NCI-H2107 treated with DMSO at 0.1 percent for 48 hours (cell line): Measurements from ENCODE around the gene ZMIZ1.

Source experiments
- DNase-seq: peaks from one replicate; lab custom pipeline; 2025; ENCODE audit not compliant: unreplicated experiment; lab: John Stamatoyannopoulos, UW

ZMIZ1 gene

DNA sequence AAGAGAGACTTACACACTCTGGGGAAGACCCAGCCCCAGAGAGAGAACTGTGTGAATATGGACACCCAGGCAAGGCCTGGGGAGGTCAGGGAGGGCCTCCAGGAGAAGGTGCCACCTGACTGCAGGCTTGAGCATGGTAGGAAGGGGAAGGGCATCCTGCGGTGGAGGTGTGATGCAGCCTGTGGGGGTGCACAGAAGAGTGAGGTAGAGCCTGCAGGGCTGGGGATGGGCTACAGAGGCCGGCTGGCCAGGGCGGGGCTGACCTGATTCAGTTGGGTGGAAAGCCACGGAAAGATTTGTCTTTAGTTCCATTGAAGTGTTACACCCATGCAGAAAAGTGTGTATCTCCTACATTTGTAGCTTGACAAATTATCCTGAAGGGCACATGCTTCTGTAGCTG lies 47.6 kb downstream of the ZMIZ1 start:
- DNase-seq = no peak

DNA sequence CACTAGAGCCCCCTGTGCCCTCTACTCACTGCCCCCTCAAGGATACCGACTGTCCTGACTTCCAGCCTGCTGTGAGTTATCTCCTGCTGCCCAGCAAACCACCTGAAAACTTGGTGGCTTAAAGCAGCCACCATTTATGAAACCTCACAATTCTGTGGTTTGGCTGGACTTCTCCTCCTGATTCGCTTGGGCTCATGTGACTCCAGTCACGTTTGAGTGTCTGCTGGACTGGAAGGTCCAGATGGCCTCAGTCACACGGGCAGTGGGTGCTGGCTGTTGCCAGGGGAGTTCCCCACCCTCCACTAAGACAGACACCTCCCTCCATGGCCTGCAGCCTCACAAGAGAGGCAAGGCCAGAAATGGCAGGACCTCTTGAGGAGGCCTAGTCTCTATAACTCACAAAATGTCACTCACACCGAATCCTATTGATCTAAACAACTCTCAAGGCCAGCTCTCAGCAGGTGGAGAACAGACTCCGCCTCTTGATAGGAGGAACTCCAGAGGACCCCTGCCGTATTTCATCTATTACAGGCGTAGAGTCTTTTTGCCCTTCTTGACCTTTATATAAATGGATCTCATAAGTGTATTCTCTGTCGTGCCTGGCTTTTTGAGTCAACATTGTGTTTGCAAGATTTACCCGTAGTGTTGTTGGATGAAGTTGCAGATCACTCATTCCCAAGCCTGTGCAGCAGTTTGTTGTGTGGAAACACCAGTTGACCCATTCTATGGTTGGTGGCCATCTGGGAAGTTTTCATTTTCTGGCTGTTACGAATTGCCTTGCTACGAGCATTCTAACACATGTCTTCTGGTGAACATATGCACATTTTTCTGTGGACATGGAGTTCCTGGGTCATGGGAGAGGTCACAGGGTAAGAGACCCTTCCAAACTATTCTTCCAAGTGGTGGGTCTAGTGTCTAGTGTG lies 48.3 kb downstream of the ZMIZ1 start:
- no peak for DNase-seq

- DNase-seq = no peak
These were observed 49.8 kb downstream of the ZMIZ1 start for GRCh38 chr10:79118286-79119202.

DNA sequence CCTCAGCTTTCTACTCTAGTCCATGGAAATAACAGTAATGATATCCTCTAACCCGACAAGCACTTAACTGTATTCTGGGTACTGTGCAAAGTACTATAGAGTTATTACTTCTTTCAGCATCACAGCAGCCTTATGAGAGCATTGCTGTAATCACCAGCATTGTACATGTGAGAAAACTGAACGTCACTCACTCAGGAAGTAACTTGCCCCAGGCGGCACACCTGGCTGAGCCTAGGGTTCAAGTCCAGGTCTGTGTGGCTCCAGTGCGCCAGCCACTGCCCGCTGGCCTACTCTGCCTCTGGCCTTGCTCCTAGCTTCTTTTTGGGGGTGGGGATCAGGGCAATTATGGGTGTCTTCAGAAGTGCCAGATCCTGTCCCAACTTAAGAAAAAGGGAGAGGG lies 50.5 kb downstream of the ZMIZ1 start:
- DNase-seq = no peak

DNA sequence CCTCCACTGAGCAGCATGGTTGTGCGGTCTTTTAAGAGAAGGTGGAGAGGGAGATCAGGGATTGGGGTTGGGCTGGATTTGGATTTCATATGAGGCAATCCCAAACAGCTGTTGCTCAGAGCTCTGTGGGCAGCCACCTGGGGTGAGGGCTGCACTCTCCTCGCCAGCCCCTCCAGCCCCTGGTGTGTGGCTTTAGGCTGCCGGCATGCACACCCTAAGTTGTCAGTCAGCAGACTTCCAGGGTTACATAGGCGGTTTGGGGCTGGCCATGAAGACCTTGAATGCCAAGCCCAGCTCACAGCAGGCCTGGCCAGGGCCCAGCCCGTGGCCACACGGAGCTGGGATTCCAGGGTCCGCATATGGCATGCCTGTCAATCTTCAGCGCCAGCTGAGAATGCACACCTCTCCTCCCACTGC lies 54.8 kb downstream of the ZMIZ1 start:
- no peak for DNase-seq

- DNase-seq = no peak
These were observed 55.3 kb downstream of the ZMIZ1 start for GRCh38 chr10:79124066-79124465.

DNA sequence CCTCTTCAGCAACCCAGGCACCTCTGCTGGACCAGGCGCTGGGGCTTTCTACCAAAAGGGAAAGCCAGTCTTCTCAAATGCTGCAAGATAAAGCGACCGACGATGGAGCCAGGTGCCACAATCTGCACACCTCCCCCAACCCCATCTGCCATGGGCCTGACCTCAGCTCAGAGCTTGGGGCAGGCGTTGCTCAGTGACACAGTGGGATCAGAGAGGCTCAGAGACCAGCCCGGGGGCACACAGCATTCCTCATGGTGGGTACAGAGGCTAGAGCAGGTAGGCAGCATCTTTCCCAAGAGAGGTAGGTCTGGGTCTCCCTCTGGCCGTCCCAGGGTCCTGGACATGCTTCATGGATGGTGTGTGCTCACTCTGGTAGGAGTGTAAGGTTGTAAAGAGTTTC lies 56.3 kb downstream of the ZMIZ1 start:
- no peak for DNase-seq

DNA sequence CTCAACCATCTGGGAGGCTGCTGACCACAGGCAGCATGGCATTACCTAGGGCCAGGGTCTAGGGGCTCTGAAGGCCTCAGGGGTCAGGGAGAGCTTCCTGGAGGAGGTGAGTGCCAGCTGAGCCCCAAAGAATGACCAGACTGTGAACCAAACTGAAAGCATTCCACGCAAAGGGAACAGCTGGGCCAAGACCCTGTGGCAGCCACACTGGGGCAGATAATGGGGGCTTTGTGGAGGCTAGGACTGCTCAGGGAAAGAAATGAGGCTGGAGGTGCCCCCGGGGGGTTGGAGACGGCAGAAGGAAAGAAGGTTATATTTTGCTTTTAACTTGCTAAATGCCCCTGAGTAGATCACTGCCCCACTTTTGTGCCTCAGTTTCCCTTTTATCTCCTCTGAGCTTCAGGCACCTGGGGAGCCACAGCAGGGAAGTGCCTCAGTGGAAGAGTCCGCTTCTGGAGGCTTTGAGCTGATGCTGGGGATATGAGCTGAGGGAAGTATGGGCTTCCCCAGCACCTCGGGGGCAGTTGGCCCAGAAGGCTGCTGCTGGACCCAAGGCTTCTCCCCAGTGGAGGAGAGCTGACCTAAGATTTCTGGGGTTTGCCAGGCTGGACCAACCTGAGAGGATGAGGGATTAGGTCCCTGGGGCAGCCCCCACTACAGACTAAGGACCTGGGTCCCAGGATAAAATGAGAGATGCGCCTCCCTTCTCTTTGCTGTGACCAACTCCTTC lies 57.8 kb downstream of the ZMIZ1 start:
- DNase-seq = no peak

DNA sequence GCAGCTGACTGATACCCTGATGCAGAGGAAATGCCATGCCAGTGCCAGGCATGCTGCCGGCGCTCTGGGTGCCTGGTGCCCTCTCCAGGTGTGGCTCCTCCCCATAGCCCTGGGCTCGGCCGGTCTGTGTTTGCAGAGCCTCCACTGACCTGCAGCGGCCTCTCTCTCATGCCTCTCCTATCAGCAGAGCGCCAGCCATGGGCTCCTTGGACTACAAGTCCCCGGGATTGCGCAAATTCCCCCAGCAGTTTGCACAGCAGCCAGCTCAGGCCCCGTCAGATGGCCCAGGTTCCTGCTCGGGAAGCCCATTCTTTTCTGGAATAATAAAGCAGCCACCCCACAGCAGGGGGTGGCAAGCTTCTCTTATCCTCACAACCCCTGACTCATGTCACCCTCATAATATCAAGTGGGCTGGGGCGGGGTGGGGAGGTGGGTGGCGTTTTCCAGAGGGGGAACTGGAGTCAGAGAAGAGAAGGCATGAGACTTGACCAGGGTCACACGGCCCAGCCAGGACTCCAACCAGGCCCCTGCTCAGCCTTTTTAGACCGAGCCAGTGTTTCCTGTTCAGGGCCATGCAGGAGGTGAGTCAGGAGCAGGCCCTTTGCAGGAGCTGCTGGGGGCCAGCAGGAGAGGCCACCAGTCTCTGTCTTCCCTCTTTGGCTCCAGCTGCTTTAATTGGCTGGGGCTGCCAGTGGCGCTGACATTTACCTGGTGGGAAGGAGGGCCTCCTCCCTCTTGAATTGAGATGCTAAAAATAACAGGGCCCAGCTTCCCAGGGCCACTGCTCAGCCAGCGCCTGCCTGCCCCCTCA lies 58.6 kb downstream of the ZMIZ1 start:
- no peak for DNase-seq

DNA sequence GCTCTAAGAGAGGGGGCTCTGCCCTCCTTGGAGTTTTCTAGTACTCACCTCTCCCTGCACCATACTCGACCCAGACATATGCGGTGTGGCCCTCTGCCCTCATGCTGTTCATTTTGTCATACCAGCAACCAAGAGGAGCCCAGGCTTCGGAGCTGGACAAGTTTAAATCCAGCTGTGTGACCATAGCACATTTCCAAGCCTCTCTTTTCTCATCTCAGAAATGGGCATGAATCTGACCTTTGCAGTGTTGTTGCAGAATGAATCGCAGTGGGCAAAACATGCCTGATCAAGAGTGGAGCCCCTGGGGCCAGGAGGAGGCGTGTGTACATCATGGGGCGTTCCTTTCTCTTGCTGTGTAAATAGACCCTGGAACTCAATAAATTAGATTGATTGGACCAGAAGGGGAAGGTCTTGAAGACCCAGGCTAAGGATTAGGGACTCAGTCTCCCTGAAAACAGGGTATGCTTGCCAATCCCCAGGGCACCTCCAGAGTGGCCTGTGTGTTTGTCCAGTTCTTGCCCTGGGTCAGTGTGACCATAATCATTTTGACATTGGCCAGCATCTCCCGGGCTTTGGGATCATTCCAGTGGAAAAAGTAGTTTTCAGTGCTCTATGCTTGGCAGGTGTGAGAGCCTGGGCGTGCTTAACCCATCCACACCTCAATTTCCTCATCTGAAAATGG lies 59.6 kb downstream of the ZMIZ1 start:
- DNase-seq = no peak

DNA sequence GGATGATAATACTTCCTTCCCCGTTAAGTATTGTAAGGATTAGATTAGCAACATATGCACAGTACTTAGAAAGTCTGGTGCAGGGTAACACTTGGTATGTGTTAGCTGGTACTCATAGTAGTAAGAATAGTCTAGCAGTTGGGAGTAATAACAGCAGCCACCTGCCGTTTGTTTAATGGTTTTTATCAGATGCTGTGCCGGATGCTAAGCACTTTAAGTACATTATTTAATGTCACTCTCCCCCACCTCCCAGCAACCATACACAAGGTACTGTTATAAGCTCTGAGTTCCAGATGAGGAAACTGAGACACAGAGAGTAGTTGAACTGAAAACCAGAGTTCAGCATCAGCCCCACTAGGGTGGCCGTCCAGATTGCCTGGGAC lies 60.1 kb downstream of the ZMIZ1 start:
- no peak for DNase-seq

DNA sequence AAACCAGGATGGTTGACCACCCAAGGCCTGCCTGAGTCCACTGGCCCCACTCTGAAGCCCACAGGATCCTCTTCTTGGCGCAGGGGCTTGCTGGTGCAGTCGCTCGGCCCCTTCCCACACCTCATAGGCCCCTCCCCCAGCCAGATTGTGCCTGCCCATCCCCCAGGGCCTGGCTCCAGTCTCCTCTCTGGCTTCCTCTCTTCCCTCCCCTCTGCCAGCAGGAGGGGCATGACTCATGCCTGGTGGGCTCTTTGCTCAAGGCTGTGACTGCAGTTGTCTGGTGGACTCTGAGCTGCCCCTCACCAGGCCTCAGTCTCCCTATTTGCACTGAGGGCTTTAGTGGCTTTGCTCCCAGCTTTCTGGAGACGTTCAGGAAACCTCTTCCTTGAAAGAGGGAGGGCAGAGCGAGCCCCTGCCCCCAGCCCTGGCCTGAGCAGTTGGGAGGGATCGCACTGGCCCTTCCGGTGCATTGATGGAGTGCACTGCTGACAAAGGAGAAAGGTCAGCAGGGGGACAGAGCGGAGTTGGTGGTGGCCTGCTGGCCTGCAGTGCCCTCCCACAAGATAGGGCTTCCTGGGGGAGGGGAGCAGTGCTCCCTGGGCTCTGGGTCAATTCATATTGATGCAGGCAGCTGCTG lies 60.7 kb downstream of the ZMIZ1 start:
- DNase-seq = no peak

- DNase-seq = no peak
These were observed 61.5 kb downstream of the ZMIZ1 start for GRCh38 chr10:79130255-79130654.

- no peak for DNase-seq
These were observed 62.1 kb downstream of the ZMIZ1 start for GRCh38 chr10:79130846-79131245.

DNA sequence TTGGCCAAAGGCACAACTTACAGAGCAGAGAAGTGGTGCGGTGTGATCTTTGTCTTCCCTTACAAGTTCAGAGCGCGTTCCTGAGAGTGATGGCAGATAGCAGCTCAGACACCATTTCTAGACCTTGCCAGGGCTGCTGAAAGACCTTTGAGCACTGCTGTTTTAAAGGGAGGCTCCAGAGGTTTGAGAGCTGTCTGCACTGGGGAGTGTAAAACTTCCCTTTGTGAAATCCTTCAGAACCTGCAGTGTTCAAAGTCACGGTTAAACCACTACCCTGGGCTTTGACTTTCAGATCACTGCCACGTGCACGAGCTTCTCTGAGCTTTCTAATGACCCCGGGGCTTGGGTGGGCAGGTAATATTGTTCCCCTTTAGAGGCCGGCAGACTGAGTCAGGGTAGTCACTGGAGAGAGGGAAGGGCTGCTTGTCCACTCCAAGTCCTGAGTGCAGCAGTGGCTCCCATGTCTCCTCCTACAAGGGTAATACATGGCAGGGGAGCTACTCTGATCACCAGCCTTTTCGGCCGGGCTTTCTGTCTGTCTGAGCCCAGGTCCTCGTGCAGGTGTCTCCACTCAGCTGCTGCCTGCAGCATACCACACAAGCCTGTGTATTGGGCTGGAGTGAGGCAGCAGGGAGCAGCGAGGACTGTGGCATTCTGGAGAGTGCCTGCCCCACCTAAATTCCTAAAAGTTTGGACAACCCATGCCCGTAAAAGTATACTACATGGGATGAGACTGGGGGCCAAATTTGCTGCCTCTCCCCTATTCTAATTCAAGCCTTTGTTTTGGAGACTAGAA lies 63.3 kb downstream of the ZMIZ1 start:
- no peak for DNase-seq

DNA sequence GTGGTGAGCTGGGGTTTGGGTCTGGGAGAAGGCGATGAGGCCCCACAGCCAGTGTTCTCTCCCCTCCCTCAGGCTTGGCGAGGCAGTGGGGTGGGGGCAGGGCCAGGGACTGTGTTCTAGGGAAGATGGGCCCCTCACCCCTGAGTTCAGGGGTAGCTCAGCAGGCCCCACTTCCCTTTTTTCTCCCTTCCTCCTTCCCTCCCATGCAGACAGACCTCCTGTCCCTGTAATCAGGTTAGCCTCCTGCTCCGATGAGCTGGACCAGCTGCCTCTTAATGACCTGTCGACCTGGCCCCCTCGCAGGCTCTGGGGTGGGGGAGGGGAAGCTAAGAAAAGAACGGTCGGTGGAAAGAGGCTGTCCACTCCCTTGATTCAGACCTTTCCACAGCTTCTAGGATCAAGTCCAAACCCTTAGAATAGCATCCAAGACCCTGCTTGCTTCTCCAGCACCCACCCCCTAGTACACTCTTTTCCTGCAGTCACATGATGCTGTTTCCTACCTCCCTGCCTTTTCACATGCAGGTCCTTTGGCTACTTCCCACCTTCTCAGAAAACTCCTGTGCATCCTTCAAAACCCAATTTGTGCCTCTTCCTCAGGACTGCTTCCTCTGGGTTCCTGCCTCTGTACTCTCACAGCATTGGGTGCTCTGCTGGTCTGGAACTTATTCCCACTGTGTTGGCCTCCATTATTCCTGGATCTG lies 64.1 kb downstream of the ZMIZ1 start:
- no peak for DNase-seq

DNA sequence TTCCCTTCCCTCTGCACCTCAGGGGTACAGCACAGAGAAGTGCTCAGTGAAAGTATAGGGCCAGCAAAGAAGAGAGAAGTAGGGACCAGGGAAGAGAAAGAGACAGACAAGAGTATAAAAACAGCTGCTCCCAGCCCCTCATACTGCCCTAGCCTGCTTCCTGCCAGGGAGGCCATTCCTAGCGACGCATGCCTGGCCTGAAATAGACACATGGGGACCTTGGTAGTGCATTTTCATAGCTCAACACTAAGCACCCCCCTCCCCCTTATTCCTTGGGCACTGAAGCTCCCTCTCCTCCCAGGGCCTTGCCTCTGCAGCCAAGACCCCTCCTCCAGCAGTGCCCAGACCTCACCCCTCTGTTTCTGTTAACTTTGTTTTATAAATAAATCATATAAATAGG lies 64.7 kb downstream of the ZMIZ1 start:
- DNase-seq = no peak

GRCh38 chr10:79135790-79136189 lies 67.0 kb downstream of the ZMIZ1 start:
- no peak for DNase-seq
